Osteoblast (primary cell): ENCODE results near the gene MTARC2. TPM values are rescaled to one million over a fixed set of nuclear protein-coding genes. Genes with fewer than 3 reads are reported as not detected.

ENCODE experiments used
- DNase-seq: peaks from one replicate; pipeline ENCODE4 v3.0.0; 2011; ENCODE audit warnings: low spot score, mixed read lengths; ENCODE audit not compliant: insufficient read length; ENCODE audit errors: missing footprints
- H2AFZ ChIP-seq: 2 replicates; pipeline ENCODE4 v1.6.0; 2011; ENCODE audit warnings: mild to moderate bottlenecking, low read length
- H3K27ac ChIP-seq: 2 replicates; pipeline ENCODE4 v1.5.1; 2011; ENCODE audit warnings: mild to moderate bottlenecking, low read depth, low read length, moderate library complexity
- H3K27me3 ChIP-seq: 2 replicates; pipeline ENCODE4 v1.6.0; 2012; ENCODE audit warnings: mild to moderate bottlenecking, control low read depth, inconsistent platforms, low read length, moderate library complexity; ENCODE audit not compliant: insufficient read depth
- H3K36me3 ChIP-seq: 2 replicates; pipeline ENCODE4 v1.5.1; 2011; ENCODE audit warnings: mild to moderate bottlenecking, low read length, control low read depth, moderate library complexity; ENCODE audit not compliant: insufficient read depth
- H3K4me1 ChIP-seq: 2 replicates; pipeline ENCODE4 v1.5.1; 2011; ENCODE audit warnings: mild to moderate bottlenecking, low read length, control low read depth, moderate library complexity; ENCODE audit not compliant: insufficient read depth
- H3K4me2 ChIP-seq: 2 replicates; pipeline ENCODE4 v1.6.0; 2011; ENCODE audit warnings: mild to moderate bottlenecking, low read length; ENCODE audit not compliant: insufficient read depth
- H3K4me3 ChIP-seq: fragments of 200-600 bp; sonication (generic); 3 replicates; pipeline ENCODE4 v1.5.1; 2012; ENCODE audit warnings: mild to moderate bottlenecking, low read length, inconsistent platforms; ENCODE audit not compliant: insufficient read depth
- H3K79me2 ChIP-seq: 2 replicates; pipeline ENCODE4 v1.6.0; 2012; ENCODE audit warnings: mild to moderate bottlenecking, low read length, control low read depth, inconsistent platforms; ENCODE audit not compliant: insufficient read depth
- H3K9me3 ChIP-seq: 2 replicates; pipeline ENCODE4 v1.5.1; 2011; ENCODE audit warnings: low read depth, low read length, control low read depth
- H4K20me1 ChIP-seq: 2 replicates; pipeline ENCODE4 v1.6.0; 2012; ENCODE audit warnings: mild to moderate bottlenecking, low read length, control low read depth; ENCODE audit not compliant: insufficient read depth
- total RNA-seq: library from RNA; depleted of rRNA; stranded (reverse); fragments of >200 nt; gene quantifications from 2 replicates; pipeline ENCODE4 v1.2.3, GENCODE V29; 2012
- TF ChIP-seq, protein P1 (sequence below): IDR thresholded peaks from 2 replicates; pipeline ENCODE4 v1.5.1; 2011; ENCODE audit warnings: mild to moderate bottlenecking, low read depth, low read length, moderate library complexity; ENCODE audit errors: extremely low read depth

MTARC2 gene
- total RNA-seq, 1 donor, result 9.4 TPM

DNA sequence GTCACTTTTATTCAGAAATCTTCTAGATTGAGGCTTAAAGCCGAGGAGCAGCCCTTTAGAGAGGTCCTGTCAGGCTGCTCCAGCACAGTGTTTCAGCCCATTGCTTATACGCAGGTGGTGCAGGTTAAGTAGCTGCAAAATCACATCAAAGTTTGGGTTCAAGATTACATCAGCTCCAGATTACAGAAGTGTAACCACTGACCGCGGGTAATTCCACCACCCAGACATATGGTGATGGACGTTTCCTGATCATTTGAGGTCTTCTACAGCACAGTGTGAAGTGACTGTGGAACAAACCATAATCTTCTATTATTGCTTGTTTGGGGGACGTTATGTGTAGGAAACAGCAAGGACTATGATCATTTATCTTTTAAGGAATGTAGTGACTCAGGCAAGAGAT is 46.1 kb upstream of the MTARC2 start:
- Histone ChIP-seq H3K9me3 (no peaks in the 10 kb centered on the region), H3K79me2 (no peaks in the 10 kb centered on the region), H3K27ac (no peak overlapping the region), H3K27me3 (peaks cover 6% of the 10 kb centered on the region), H3K4me2 (no peak overlapping the region), H3K4me1 (no peaks in the 10 kb centered on the region), H4K20me1 (no peaks in the 10 kb centered on the region), H3K4me3 (no peak overlapping the region), H2AFZ (no peak overlapping the region), H3K36me3 (no peaks in the 10 kb centered on the region)
- TF ChIP-seq, protein P1, sequence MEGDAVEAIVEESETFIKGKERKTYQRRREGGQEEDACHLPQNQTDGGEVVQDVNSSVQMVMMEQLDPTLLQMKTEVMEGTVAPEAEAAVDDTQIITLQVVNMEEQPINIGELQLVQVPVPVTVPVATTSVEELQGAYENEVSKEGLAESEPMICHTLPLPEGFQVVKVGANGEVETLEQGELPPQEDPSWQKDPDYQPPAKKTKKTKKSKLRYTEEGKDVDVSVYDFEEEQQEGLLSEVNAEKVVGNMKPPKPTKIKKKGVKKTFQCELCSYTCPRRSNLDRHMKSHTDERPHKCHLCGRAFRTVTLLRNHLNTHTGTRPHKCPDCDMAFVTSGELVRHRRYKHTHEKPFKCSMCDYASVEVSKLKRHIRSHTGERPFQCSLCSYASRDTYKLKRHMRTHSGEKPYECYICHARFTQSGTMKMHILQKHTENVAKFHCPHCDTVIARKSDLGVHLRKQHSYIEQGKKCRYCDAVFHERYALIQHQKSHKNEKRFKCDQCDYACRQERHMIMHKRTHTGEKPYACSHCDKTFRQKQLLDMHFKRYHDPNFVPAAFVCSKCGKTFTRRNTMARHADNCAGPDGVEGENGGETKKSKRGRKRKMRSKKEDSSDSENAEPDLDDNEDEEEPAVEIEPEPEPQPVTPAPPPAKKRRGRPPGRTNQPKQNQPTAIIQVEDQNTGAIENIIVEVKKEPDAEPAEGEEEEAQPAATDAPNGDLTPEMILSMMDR, result no peak
- peak; percentile 62 for DNase-seq

DNA sequence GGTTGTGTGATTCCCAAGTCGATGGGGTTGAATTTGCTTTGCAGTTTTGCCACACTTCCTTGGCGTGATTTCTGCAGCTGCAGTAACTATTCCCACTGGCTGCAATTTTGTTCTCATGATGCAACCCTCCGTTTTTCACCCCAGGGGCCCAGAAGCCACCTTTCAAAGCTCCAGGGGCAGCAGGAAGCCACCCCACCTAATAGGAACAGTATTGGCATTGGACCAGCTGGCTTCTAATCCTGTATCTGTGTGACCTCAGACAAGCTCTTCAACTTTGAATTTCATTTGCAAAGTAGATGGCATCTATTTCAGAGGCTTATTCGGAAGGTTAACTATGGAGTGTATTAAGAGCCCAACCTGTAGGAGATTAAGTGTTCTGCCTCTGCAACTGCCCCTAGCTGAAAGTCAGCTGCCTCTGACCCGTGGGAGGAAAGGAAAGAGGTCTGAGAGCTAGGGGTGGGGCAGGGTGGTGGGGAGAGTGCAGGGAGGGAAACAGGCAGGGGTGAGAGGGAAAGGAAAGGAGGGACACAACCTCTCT is 45.3 kb upstream of the MTARC2 start:
- Histone ChIP-seq H3K4me1 (no peaks in the 10 kb centered on the region), H4K20me1 (no peaks in the 10 kb centered on the region), H3K9me3 (no peaks in the 10 kb centered on the region), H3K79me2 (no peaks in the 10 kb centered on the region), H2AFZ (no peak overlapping the region), H3K27ac (no peak overlapping the region), H3K4me3 (no peak overlapping the region), H3K36me3 (no peaks in the 10 kb centered on the region), H3K27me3 (peaks cover 6% of the 10 kb centered on the region), H3K4me2 (no peak overlapping the region)
- TF ChIP-seq, protein P1, result no peak
- no peak for DNase-seq

DNA sequence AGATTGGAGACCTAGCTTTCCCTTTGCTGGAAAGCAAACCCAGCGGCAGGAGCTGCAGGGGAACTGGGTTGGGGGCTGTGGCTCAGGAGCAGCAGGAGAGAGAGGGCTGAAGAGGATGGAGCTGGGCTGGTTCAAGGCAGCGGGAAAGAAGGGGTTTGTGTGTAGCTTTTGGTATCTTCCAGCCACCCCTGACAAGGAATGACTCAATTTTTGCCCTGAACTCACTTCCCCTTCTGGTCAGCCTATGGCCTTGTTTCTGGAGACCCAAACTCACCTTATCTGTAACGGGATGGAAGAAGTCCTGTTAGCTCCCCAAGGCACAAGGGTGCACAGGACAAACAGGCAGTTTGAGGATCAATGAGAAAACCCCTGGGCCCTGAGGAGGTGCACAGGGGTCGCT is 44.8 kb upstream of the MTARC2 start:
- no peak overlapping the region for H2AFZ ChIP-seq
- peaks cover 6% of the 10 kb centered on the region for H3K27me3 ChIP-seq
- H3K4me1 ChIP-seq, result no peaks in the 10 kb centered on the region
- H3K4me2 ChIP-seq, result no peak overlapping the region
- TF ChIP-seq, protein P1, result no peak
- H4K20me1 ChIP-seq, result no peaks in the 10 kb centered on the region
- H3K4me3 ChIP-seq, result no peak overlapping the region
- no peaks in the 10 kb centered on the region for H3K36me3 ChIP-seq
- no peaks in the 10 kb centered on the region for H3K9me3 ChIP-seq
- no peak for DNase-seq
- H3K27ac ChIP-seq, result no peak overlapping the region
- no peaks in the 10 kb centered on the region for H3K79me2 ChIP-seq

DNA sequence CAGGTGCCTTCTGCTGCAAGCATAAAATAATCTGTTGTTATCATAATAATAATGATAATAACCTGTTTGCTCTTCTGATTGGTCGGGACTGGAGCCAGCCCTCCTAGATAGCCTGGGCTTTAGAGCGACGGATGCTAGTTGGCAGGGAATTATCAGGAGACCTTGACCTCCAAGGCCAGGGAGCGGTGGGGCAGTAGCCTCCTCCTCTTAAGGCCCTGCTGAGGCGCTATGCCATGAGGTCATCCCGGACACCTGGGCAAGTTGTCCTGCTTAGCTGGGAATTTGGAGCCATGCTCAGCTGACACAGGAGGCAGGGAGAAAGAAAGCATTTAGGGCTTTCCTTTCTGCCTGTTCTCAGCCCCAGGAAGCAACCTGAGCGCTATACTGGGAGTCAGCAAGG is 42.3 kb upstream of the MTARC2 start:
- no peak for DNase-seq
- H3K4me1 ChIP-seq, result no peaks in the 10 kb centered on the region
- no peak overlapping the region for H2AFZ ChIP-seq
- H3K36me3 ChIP-seq, result no peaks in the 10 kb centered on the region
- no peaks in the 10 kb centered on the region for H3K9me3 ChIP-seq
- TF ChIP-seq, protein P1, result no peak
- H3K4me3 ChIP-seq, result no peak overlapping the region
- H3K27me3 ChIP-seq, result peaks cover 6% of the 10 kb centered on the region
- no peaks in the 10 kb centered on the region for H3K79me2 ChIP-seq
- no peak overlapping the region for H3K4me2 ChIP-seq
- no peak overlapping the region for H3K27ac ChIP-seq
- no peaks in the 10 kb centered on the region for H4K20me1 ChIP-seq
